ENCODE results near the gene MMP23B. TPM values are rescaled to one million over a fixed set of nuclear protein-coding genes. Genes with fewer than 3 reads are reported as not detected.
A peak's percentile ranks its signal among the peaks of the same experiment; 100 is the strongest.

MMP23B gene
- polyA plus RNA-seq, 2 of the 4 experiments (the other 2 are of a cell fraction), result 1.0 TPM; not detected in 1

DNA sequence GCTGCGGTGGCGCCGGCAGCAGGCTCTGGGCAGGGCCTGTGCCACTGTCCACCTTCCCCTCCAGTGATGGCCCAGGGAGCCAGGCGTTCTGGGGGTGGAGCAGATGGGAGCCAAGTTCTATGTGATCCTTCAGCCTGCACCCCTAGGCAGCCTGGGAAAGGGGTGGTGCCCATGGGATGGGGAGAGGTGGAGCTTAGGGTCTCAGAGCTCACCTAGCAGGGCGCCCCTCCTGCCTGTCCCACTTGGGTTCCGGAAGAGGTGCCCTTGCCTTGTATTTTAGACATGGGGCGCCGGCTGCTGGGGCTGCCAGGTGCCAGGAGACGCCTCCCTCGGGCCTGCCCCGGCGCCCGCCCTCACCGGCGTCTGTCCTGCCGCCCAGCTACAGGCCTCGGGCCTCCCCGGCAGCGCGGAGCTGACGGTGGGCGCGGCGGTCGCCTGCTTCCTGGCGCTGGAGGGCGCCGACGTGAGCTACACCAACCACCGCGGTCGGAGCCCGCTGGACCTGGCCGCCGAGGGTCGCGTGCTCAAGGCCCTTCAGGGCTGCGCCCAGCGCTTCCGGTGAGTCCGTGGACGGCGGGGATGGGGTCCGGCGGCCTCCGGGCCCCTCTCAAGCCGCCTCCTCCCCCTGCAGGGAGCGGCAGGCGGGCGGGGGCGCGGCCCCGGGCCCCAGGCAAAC, 3.1 kb upstream of the MMP23B start:
- no peak overlapping the region for H3K4me3 ChIP-seq
- no peak for FAIRE-seq
- 90% methylated on average over 24 of the region's 53 CpGs for WGBS (ENCODE audit: missing lambda C conversion rate)
- TF ChIP-seq, protein P1, sequence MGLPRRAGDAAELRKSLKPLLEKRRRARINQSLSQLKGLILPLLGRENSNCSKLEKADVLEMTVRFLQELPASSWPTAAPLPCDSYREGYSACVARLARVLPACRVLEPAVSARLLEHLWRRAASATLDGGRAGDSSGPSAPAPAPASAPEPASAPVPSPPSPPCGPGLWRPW (IDR thresholded peaks at IDR 0.05), result no peak
- TF ChIP-seq JUNB (IDR thresholded peaks at IDR 0.05) (no peak), HOXB13 (CRISPR knock-in tag; IDR thresholded peaks at IDR 0.05; ENCODE audit: low read depth) (no peak), PHF8 (IDR thresholded peaks at IDR 0.05; ENCODE audit: borderline replicate concordance, low read depth) (no peak), NPAS2 (CRISPR knock-in tag; IDR thresholded peaks at IDR 0.05; ENCODE audit: borderline replicate concordance) (no peak), ZC3H11A (IDR thresholded peaks at IDR 0.05) (no peak)
- TF ChIP-seq, protein P2, sequence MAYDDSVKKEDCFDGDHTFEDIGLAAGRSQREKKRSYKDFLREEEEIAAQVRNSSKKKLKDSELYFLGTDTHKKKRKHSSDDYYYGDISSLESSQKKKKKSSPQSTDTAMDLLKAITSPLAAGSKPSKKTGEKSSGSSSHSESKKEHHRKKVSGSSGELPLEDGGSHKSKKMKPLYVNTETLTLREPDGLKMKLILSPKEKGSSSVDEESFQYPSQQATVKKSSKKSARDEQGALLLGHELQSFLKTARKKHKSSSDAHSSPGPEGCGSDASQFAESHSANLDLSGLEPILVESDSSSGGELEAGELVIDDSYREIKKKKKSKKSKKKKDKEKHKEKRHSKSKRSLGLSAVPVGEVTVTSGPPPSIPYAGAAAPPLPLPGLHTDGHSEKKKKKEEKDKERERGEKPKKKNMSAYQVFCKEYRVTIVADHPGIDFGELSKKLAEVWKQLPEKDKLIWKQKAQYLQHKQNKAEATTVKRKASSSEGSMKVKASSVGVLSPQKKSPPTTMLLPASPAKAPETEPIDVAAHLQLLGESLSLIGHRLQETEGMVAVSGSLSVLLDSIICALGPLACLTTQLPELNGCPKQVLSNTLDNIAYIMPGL (CRISPR knock-in tag; IDR thresholded peaks at IDR 0.05; ENCODE audit: borderline replicate concordance), result no peak
- H3K9me3 ChIP-seq, result no peaks in the 10 kb centered on the region
- H3K4me1 ChIP-seq, result no peaks in the 10 kb centered on the region
- H3K4me2 ChIP-seq, result no peak overlapping the region
- ChIA-PET POLR2A (no interaction called here), CTCF (interaction anchor here (0.6 kb wide), 1 partner anchor 372 kb away, joined by 3 read pairs; no protein-coding TSS in a partner anchor)
- no peak for DNase-seq (ENCODE audit: low read depth in 1 of 2, low spot score in 1 of 2)
- no peak overlapping the region for H3K27ac ChIP-seq
- peak; percentile 7 to 47; a peak in 3 of 6 replicates for ATAC-seq

DNA sequence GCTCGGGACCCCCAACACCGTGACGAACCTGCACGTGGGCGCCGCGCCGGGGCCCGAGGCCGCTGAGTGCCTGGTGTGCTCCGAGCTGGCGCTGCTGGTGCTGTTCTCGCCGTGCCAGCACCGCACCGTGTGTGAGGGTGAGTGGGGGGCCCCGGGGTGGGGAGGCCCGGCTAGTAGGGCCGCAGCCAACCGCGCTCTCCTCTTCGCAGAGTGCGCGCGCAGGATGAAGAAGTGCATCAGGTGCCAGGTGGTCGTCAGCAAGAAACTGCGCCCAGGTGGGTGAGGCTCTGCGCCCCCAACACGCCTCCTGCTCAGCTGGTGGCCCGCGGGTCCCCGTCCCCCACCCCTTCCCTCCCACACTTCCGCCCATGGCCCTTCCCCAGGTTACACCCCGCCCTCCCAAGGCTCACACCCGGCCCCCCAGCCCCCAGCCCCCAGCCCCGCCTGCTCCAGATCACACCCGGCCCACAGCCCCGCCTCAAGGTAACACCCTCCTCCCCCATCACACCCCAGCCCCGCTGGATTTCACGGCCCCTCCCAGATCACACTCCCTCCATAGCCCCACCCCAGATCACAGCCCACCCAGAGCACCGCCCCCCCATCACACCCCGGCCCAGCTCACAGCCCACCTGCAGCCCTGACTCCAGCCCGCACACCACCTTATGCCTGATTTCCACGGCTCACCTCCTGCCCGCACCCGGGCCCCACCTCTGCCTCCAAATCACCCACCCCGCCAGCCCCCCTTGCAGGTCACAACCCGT, 2.4 kb upstream of the MMP23B start:
- no peak for FAIRE-seq
- Histone ChIP-seq H3K27ac (no peak overlapping the region), H3K4me3 (no peak overlapping the region), H3K4me1 (no peaks in the 10 kb centered on the region), H3K4me2 (no peak overlapping the region), H3K9me3 (no peaks in the 10 kb centered on the region)
- ChIA-PET POLR2A (no interaction called here), CTCF (no interaction called here)
- no peak for ATAC-seq
- TF ChIP-seq, protein P3, sequence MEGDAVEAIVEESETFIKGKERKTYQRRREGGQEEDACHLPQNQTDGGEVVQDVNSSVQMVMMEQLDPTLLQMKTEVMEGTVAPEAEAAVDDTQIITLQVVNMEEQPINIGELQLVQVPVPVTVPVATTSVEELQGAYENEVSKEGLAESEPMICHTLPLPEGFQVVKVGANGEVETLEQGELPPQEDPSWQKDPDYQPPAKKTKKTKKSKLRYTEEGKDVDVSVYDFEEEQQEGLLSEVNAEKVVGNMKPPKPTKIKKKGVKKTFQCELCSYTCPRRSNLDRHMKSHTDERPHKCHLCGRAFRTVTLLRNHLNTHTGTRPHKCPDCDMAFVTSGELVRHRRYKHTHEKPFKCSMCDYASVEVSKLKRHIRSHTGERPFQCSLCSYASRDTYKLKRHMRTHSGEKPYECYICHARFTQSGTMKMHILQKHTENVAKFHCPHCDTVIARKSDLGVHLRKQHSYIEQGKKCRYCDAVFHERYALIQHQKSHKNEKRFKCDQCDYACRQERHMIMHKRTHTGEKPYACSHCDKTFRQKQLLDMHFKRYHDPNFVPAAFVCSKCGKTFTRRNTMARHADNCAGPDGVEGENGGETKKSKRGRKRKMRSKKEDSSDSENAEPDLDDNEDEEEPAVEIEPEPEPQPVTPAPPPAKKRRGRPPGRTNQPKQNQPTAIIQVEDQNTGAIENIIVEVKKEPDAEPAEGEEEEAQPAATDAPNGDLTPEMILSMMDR (IDR thresholded peaks at IDR 0.05), result no peak
- TF ChIP-seq MAZ (IDR thresholded peaks at IDR 0.05; ENCODE audit: borderline replicate concordance, low read depth, low read length), result no peak
- TF ChIP-seq RCOR1 (IDR thresholded peaks at IDR 0.05; ENCODE audit: low read depth, low read length), result no peak
- TF ChIP-seq HOXB13 (CRISPR knock-in tag; IDR thresholded peaks at IDR 0.05; ENCODE audit: low read depth), result no peak
- TF ChIP-seq NPAS2 (CRISPR knock-in tag; IDR thresholded peaks at IDR 0.05; ENCODE audit: borderline replicate concordance), result no peak
- TF ChIP-seq EHF (CRISPR knock-in tag; IDR thresholded peaks at IDR 0.05), result no peak
- TF ChIP-seq NR3C1 (IDR thresholded peaks at IDR 0.05), result no peak
- no peak for TF ChIP-seq POLR2A (IDR thresholded peaks at IDR 0.05; ENCODE audit: low read length)
- TF ChIP-seq ZFP36 (IDR thresholded peaks at IDR 0.05; ENCODE audit: borderline replicate concordance, partially characterized antibody), result no peak
- no peak for TF ChIP-seq TFCP2L1 (CRISPR knock-in tag; IDR thresholded peaks at IDR 0.05)
- TF ChIP-seq ZNF302 (CRISPR knock-in tag; IDR thresholded peaks at IDR 0.05), result no peak
- no peak for TF ChIP-seq ZSCAN20 (CRISPR knock-in tag; IDR thresholded peaks at IDR 0.05)
- TF ChIP-seq, protein P4, sequence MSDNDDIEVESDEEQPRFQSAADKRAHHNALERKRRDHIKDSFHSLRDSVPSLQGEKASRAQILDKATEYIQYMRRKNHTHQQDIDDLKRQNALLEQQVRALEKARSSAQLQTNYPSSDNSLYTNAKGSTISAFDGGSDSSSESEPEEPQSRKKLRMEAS (IDR thresholded peaks at IDR 0.05), result no peak
- TF ChIP-seq HOXB5 (CRISPR knock-in tag; IDR thresholded peaks at IDR 0.05), result no peak
- TF ChIP-seq, protein P5, sequence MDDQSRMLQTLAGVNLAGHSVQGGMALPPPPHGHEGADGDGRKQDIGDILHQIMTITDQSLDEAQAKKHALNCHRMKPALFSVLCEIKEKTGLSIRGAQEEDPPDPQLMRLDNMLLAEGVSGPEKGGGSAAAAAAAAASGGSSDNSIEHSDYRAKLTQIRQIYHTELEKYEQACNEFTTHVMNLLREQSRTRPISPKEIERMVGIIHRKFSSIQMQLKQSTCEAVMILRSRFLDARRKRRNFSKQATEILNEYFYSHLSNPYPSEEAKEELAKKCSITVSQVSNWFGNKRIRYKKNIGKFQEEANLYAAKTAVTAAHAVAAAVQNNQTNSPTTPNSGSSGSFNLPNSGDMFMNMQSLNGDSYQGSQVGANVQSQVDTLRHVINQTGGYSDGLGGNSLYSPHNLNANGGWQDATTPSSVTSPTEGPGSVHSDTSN (IDR thresholded peaks at IDR 0.05), result no peak
- TF ChIP-seq, protein P1 (IDR thresholded peaks at IDR 0.05), result no peak
- no peak for TF ChIP-seq GATA3 (IDR thresholded peaks at IDR 0.05; ENCODE audit: borderline replicate concordance)
- no peak for TF ChIP-seq BHLHE40 (IDR thresholded peaks at IDR 0.05; ENCODE audit: low read depth, low read length)
- DNase-seq (ENCODE audit: low read depth in 1 of 2, low spot score in 1 of 2), result no peak
- 87% methylated on average over 10 of the region's 48 CpGs for WGBS (ENCODE audit: missing lambda C conversion rate)
